ENCODE data around the gene MYH15.

The MYH15 gene

GRCh38 chr3:108510496-108510895 is at the start of gene MYH15:
Gene MYH15, minus strand, starts transcription at chr3:108510596. Its CDS starts 66 bp downstream, at chr3:108510530.
- no peak for DNase-seq (ENCODE audit: low read depth)

DNA sequence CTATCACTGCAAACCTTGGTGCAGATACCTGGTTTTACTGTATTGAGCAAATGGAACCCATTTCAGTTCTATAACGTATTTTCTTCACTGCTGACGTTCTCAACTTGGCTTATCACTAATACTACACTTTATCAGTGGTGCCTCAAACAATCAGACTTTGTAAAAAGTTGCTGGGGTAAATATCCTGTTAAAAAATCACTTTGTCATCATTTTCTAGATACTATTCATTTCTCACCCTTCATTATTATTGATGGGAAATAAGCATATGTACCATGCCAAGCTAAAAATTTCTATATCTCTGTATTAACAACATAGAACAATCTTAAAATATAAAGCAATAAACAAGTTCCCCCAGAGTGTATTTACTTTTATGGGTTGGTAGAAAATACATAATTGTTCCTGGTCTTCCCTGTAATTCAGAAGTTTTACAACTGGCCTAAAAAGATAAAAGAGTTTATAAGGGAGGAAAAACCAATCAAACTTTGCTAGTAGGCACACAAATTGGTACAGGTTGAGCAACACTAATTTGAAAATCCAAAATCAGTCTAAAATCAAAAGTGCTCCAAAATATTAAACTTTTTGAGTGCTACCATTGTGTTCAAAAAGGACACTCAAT is 45.7 kb upstream of the MYH15 start:
- no peak for DNase-seq (ENCODE audit: low read depth)

- DNase-seq (ENCODE audit: low read depth): no peak
These were observed 44.6 kb upstream of the MYH15 start for GRCh38 chr3:108554913-108555571.

DNA sequence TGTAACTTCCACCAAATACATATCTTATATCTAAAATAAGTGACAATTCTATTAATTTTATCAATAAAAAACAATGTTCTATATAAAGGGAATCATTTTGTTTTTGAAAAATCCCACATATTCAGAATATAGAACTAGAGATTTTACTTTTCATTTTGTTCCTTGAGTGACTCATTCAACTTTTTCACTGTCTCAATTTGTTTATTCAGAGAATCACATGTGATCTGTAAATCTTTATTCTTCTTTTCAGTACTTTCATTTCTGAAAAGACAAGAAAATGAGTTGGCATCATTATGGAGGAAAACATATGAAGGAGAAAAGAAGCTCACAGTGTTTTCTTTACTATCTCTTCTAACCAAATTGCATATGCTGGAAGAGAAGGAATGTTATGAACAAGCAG is 43.8 kb upstream of the MYH15 start:
- no peak for DNase-seq (ENCODE audit: low read depth)

DNA sequence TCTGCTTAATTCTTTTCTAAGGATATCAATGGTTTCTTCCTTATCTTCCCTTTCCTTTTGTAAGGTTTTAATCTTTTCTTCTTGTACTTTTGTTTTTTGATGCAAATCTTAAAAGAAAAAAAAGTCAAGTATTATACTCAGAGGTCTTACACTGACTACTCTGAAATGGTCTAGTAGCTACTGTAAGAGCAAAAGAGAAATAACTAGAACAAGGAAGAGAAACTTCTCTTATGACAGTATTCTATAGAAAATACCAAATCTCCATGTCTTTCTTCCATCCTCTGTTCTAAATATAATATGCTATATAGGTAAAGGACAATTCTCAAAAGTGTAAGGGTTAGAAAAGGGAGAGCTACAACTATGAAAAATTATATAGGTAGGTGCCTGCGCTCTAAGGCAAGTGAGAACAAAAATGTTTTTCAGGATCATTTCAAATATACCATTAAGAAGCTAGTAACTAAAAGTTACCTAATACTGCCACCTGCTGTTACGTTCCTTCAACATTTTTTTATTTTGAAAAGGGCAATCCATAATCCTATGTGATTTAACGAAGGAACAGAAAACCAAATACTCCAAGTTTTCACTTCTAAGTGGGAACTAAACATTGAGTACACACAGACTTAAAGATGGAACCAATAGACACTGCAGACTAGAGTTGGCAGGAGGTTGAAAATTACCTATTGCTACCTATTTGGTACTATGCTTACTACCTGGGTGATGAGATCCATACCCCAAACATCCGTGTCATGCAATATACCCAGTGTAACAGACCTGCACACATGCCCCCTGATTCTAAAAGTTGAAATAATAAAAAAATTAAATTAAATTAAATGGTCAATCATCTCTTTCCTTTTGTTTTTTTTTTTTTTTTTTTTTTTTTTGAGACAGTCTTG is 42.1 kb upstream of the MYH15 start:
- DNase-seq (ENCODE audit: low read depth): no peak

DNA sequence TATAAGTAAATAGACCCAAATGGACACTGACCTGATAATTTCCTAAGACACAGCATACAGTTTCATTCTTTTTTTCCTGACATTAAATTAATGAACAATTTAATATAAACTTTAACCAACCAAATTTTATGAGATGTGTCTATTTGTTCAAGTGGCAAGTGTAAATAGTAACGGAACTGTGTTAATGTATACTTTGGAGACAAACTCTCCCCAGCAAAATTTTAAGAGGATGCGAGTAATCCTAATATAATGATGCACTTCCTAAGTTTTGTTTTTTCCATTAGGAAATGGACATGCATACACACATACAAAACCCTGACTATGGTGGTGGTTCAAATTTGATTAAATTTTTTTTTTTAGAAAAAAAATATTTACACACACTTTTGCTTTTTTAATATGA is 38.5 kb upstream of the MYH15 start:
- DNase-seq (ENCODE audit: low read depth): no peak

GRCh38 chr3:108548304-108548703 is 37.9 kb upstream of the MYH15 start:
- no peak for DNase-seq (ENCODE audit: low read depth)

GRCh38 chr3:108546692-108547091 is 36.3 kb upstream of the MYH15 start:
- no peak for DNase-seq (ENCODE audit: low read depth)

- no peak for DNase-seq (ENCODE audit: low read depth)
These were observed 35.9 kb upstream of the MYH15 start for GRCh38 chr3:108546247-108546646.

DNA sequence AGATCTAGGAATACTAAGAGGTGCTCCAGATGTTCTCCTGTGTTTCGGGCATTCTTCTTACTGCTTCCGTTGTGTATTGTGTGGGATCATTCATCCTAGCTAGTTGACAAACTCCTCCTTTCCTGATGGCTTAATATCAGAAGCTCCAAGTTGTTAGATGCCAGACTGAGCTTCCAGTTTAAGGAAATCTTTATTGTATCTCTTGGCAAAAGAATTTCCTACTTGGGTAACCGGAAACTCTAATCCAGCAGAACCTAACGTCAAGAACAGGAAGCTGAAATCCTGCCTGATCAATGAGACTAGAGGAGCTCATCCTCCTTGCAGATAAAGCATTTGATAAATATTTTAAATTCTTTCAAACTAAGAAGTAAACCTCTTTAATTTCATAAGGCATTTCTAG is 27.7 kb upstream of the MYH15 start:
- no peak for DNase-seq (ENCODE audit: low read depth)

DNA sequence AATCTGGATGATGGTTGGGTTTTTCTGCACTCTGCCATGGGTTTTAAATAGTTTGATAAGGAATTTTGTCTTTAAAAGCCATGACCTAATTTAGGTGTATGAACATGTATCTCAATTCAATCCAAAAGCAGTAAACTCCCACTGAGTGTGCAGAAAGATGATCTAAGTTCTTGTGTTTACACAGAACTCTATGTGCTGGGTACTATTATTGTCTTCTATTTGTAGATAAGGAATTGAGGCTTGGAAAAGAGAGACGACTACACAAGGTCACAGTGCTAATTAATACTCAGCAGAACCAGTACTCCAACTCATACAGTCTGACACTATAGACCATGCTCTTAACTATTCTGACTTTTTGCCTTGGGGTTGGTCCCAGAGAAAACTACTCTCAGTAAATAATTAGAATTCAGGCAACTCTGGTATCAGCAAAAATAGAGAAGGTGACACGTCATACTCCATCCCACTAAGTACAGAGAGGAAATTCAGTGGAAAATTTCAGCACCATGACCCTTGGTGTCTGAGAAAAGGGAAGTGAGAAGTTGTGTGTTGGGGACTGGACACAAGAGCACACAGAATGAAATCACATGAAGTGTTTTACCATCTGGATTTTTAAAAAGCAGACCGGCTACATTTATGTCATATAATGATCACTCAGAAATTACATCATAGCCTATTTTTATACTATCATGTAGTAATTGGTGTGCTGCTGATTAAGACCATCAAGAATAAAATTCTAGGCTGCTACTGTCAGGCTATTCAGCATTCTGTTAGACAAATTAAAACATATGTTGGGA is 18.3 kb upstream of the MYH15 start:
- no peak for DNase-seq (ENCODE audit: low read depth)

DNA sequence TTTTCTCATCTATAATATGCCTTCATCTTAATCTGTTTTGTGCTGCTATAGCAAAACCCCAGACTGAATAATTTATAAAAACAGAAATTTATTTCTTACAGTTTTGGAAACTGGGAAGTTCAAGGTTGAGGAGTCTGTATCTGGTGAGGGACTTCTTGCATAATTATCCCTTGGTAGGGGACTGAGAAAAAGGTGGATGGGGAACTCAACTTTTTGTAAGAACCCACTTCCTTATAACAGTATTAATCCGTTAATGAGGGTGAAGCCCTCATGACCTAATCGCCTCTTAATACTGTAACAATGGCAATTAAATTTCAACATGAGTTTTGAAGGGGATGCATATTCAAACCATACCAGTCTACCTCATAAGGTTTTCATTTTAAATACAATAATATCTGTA is 17.4 kb upstream of the MYH15 start:
- DNase-seq (ENCODE audit: low read depth): no peak

DNA sequence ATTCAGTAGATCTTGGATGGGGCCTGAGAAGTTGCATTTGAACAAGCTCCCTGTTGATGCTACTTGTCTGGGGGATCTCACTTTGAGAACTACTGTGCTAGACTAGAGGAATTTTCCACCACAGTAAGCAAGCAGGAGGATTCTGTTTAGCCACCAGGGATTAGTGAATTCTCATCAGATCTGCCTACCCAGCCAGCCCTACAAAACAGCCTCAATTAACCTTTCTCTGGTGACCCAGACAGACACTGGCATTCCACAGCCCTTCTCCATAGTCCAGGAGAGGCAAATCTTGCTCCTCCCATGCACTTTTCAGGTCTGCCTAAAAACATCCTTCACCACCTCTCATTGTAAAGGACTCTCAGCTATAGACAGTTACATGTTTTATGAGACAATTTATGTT is 16.7 kb upstream of the MYH15 start:
- no peak for DNase-seq (ENCODE audit: low read depth)

DNA sequence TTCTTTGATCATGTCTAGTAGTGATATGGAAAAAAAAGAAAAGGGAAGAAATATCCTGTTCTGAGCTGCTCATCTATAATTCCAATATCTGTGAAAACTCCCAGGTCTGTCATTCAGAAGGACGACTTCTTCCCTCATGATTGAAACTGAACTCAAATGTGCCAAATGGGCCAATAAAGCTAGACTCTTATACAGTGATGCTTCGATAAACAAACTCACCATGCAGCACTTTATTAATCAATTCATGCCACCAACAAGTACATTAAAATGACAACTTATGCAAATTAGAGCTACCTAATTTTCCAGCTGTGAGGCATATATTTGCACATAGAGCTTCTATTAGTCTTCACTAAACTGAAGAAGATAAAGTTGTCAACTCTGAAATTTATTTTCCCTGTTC is 15.6 kb upstream of the MYH15 start:
- no peak for DNase-seq (ENCODE audit: low read depth)

DNA sequence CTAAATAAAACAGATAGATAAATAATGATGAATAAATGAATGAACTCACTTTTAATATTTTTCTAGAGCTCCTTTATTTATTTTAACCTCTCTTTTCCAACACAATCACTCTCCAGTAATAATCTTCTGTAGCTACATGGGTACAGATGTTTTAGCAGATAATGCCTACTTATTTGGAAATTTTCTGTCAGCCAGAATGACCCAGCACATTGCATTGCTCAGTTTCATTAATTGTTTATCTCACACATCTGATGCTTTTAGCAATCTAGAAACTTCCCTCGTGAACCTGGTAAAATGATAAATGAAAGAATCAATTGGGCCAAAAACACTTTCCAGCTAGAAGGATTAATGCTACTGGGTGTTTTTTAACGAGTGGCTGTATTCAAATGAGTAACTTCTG is 14.9 kb upstream of the MYH15 start:
- no peak for DNase-seq (ENCODE audit: low read depth)

DNA sequence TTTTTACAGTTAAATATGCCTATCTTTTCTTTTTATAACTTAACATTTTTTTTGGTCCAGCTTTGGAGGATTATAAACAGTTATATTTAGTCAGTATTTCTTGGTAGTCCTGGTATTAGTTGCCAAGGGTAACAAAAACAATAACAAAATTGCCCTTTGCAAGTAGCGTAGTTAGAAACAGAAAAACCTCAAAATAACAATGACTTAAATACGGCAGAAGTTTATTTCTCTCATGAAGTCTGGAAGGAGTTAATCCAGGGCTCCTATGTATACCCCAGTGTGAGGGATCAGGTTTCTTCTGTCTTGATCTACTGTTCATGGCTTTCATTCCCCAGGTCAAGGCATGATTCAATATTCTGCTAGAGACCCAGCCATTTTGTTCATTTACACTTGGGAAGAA is 14.1 kb upstream of the MYH15 start:
- no peak for DNase-seq (ENCODE audit: low read depth)

GRCh38 chr3:108518895-108519294 is 8.5 kb upstream of the MYH15 start:
- no peak for DNase-seq (ENCODE audit: low read depth)

- DNase-seq (ENCODE audit: low read depth): no peak
These were observed 6.5 kb upstream of the MYH15 start for GRCh38 chr3:108516881-108517280.

DNA sequence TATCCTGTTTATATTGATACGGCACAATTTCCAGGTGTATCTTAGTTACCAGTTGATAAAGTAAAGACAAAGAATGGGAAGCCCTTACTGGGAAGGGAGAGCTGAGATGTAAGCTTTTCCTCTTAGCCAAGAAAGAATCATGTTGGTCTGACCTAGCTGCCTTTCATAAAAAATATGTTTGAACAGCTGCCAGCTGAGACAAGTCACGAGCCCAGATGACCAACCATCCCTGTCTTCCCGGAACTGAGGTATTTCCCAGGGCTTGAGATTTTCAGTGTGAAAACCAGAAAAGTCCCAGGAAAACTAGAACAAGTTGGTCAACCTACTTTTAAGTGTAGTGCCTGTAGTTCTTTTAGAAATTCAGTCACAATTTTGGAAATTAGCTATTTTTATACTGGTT is 3.6 kb upstream of the MYH15 start:
- DNase-seq (ENCODE audit: low read depth): no peak

DNA sequence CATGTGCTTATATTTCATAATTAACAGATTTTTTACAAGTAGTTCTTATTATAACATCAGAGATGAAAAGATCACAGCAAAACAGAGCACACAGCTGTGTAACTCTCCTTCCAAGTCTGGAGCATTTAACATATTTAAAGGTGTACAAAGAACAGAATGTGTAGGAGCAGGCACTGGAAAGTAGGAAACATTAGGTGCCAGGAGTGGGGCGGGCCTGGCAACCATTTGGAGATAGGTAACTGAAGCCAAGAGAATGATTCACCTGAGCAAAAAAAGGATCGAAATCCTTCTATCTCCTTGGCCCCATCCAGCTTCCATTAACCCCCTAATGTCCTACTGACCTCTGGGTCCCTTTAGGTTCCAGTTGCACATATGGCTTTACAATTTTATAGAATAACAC is 2.3 kb upstream of the MYH15 start:
- DNase-seq (ENCODE audit: low read depth): no peak

DNA sequence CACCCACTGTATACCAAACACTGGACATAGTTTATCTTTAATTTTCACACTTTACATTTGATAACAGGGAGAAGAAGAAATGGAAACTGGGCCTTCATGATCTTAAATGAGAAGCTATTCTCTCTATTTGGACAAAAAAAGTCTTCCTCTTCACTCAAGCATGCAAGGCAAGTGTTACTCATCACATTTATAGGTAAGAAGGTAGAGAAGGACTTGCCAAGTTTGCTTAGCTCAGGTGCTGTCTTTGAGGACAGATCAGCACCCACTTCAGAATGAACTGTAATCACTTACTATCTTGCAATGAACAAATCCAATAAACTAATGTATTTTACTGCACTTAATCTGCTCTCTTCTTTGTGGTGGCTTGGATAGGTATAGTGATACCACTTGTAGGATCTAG is 1.1 kb upstream of the MYH15 start:
- DNase-seq (ENCODE audit: low read depth): no peak

DNA sequence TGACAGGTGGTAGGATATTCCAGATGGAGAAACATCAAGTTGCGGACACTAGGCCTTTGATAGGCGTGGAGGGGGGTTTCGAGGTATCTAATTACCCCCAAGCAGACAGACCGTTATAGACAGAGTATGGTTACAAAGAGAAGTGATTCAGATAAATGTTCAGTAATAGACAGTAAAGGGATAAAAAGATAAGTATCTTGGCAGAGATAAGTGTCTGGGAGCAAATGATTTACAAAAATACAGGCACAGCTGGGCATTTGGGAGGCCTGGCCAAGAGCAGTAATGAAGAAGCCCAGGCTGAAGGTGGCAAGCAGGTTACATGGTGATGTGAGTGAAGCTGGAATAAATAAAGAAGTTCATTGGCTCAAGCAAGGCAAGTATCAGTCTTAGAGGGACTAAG is 659 bp upstream of the MYH15 start:
- DNase-seq (ENCODE audit: low read depth): no peak

Data from stimulated activated CD8-positive, alpha-beta memory T cell treated with anti-CD3 and anti-CD28 coated beads, Interleukin-7, amount 100 ng/mL, for 24 hours (primary cell).